Ramos (cell line): ENCODE measurements around the gene TRAPPC12.

Experiments used
- in situ Hi-C: fragments of 300-500 bp; cut with MboI; formaldehyde crosslinking; loops from one replicate; pipeline ENCODE4 v1.14.3; 2022; ENCODE audit warnings: low sequenced_read_pairs; ENCODE audit not compliant: unreplicated experiment

The TRAPPC12 gene

GRCh38 chr2:3405307-3405706 lies 25.8 kb downstream of the TRAPPC12 start:
- in situ Hi-C loops = no loop called here

- in situ Hi-C loops = no loop called here
These were observed 26.4 kb downstream of the TRAPPC12 start for GRCh38 chr2:3405876-3406275.

- in situ Hi-C loops = no loop called here
These were observed 27.0 kb downstream of the TRAPPC12 start for GRCh38 chr2:3406501-3406900.

GRCh38 chr2:3408781-3409180 lies 29.3 kb downstream of the TRAPPC12 start:
- in situ Hi-C loops = no loop called here

- in situ Hi-C loops = no loop called here
These were observed 30.2 kb downstream of the TRAPPC12 start for GRCh38 chr2:3409627-3410170.

GRCh38 chr2:3411103-3411502 lies 31.6 kb downstream of the TRAPPC12 start:
- in situ Hi-C loops = no loop called here

GRCh38 chr2:3413697-3414096 lies 34.2 kb downstream of the TRAPPC12 start:
- in situ Hi-C loops = no loop called here

GRCh38 chr2:3414133-3414860 lies 34.8 kb downstream of the TRAPPC12 start:
- in situ Hi-C loops = no loop called here

- in situ Hi-C loops = no loop called here
These were observed 39.4 kb downstream of the TRAPPC12 start for GRCh38 chr2:3418766-3419404.

GRCh38 chr2:3420076-3420768 lies 40.7 kb downstream of the TRAPPC12 start:
- in situ Hi-C loops = no loop called here

- in situ Hi-C loops = no loop called here
These were observed 41.4 kb downstream of the TRAPPC12 start for GRCh38 chr2:3420769-3421397.

GRCh38 chr2:3421580-3421979 lies 42.1 kb downstream of the TRAPPC12 start:
- in situ Hi-C loops = no loop called here

GRCh38 chr2:3422161-3422779 lies 42.8 kb downstream of the TRAPPC12 start:
- in situ Hi-C loops = no loop called here

- in situ Hi-C loops = no loop called here
These were observed 44.1 kb downstream of the TRAPPC12 start for GRCh38 chr2:3423492-3424170.

- in situ Hi-C loops = no loop called here
These were observed 44.8 kb downstream of the TRAPPC12 start for GRCh38 chr2:3424171-3424795.

- in situ Hi-C loops = no loop called here
These were observed 47.1 kb downstream of the TRAPPC12 start for GRCh38 chr2:3426615-3427014.

- in situ Hi-C loops = no loop called here
These were observed 47.8 kb downstream of the TRAPPC12 start for GRCh38 chr2:3427272-3427671.

GRCh38 chr2:3428577-3428976 lies 49.1 kb downstream of the TRAPPC12 start:
- in situ Hi-C loops = no loop called here

GRCh38 chr2:3429066-3429610 lies 49.6 kb downstream of the TRAPPC12 start:
- in situ Hi-C loops = no loop called here
